Dedifferentiated amniotic fluid mesenchymal stem cell (primary cell): ENCODE measurements around the gene PBX3.

Experiments
- DNase-seq: peaks from one replicate; pipeline ENCODE4 v3.0.0-alpha.2; 2016; ENCODE audit errors: extremely low spot score

PBX3 gene

DNA sequence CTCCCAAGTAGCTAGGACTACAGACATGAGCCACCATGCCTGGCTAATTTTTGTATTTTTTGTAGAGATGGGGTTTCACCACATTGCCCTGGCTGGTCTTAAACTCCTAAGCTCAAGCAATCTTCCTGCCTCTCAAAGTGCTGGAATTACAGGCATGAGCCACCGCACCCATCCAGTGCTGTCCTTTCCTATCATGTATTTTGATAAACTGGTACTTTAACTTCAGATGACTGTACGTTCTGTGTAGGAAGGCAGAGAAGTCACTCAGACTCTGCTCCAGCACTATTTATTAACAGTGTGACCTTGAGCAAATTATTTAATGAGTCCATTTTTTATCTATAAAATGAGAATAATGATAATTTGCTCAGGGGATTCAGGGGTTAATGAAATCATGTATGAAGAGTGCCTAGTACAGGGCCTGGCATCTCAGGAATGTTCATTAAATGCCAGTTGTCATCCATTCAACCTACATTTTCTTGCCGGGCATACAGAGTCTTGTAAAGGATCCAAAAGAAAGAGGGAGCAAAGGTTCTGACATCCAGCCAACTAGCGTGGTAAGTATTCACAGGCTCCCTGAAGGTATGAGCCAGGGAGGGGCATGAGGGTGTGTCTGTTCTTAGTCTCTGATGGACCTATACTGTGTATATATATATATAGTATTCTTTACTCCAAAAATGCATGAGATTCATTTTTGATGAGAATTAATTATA, 201.9 kb downstream of the PBX3 start:
- no peak for DNase-seq

DNA sequence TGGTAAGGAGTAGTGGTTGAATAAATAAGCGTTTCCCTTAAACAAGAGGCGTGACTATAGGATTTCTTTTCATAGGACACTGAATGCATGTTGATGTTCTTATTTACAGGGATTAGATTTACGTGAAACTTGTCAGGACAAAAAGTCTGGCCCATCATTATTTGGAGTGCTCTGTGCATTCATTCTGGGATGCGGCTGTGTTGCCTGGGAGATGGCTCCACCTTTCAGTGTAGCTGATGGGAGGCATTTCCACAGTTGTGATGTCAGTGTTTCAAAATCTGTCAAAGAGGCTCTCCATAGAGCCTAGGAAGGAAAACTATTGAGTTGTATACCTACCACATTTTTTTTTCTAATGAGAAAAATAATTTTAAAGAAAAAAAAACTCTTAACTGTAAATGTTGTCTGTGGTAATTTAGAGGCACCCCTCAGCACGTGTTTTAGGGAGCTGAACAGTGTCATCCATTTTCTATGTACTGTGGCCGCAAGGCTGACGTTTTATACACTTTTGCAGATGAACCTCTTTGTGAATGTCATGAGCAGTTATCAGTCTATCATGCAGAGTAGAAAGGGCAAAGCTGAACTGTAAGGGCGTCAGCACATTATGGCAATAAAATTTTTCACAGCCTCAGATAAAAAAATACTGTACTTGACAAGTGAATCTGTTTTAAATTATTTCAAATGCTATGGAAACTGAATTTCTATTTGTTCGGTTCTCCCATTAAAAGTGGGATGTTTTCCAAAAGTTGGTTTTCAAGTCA, 202.7 kb downstream of the PBX3 start:
- no peak for DNase-seq

GRCh38 chr9:125950880-125951471, 203.8 kb downstream of the PBX3 start:
- no peak for DNase-seq

DNA sequence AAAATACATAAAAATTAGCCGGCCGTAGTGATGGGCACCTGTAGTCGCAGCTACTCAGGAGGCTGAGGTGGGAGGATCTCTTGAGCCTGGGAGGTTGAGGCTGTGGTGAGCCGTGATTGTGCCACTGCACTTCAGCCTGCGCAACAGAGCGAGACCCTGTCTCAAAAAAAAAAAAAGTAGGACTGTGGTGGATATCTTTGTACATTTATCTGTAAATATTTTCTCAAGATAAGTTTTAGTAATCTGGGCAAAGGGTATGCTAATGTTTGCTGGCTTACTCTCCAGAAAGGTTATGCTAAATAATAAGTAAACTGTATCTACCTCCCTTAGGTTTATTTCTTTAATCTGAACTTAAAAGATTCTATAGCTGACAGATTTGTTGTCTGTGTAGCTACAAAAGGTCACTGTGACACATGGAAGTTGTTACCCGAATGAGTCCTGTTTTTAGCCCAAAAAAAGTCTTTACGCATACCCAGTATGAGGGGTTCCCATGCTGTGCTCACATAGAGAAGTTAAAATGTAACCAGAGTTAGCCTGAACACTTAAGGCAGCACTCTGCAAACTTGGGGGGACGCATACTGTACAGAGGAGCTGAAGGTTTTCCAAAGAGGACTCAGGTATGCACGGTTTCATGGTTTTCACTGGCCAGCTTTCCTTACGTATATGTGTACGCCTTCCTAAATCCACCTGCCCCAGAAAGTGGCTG, 206.3 kb downstream of the PBX3 start:
- no peak for DNase-seq

DNA sequence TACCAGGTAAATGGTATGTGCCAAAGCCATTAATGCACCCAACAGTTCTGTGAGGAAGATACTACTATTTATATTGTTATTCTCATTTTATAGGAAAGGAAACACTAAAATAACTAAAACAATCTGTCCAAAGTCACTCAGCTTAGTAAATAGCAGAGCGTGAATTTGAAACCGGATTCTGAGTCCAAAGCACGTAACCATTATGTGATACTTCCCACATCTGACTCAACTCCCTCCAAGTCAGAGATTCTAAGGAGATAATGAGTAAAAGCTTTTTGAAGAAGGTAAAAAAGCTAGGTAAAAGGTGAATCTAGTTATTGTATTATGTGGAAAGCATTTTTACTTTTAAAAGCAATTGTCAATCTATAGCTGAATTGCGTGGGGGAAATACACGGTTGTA, 208.9 kb downstream of the PBX3 start:
- no peak for DNase-seq

DNA sequence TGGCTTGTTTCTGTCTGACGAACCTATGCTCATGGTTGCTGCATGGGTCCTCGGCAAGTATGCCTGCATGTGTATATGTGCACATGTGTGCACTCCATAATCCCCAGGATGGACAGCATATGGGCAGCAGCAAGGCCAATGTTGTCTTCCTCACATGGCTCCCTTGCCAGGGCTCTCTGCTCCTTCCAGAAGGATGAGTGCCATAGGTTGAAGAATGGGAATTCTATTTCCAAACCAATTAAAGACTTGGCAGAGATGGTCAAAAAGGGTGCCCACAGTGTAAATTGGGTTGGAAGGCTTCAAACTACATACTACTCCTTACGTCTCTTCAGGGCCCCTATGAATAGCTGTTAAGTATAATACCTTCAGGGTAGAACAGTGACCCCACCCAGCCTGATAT, 212.1 kb downstream of the PBX3 start:
- no peak for DNase-seq

GRCh38 chr9:125959951-125960619, 212.9 kb downstream of the PBX3 start:
- DNase-seq: no peak

GRCh38 chr9:125960626-125961025, 213.5 kb downstream of the PBX3 start:
- no peak for DNase-seq

GRCh38 chr9:125961072-125961471, 213.9 kb downstream of the PBX3 start:
- DNase-seq: no peak

GRCh38 chr9:125963932-125964331, 216.8 kb downstream of the PBX3 start:
- no peak for DNase-seq

DNA sequence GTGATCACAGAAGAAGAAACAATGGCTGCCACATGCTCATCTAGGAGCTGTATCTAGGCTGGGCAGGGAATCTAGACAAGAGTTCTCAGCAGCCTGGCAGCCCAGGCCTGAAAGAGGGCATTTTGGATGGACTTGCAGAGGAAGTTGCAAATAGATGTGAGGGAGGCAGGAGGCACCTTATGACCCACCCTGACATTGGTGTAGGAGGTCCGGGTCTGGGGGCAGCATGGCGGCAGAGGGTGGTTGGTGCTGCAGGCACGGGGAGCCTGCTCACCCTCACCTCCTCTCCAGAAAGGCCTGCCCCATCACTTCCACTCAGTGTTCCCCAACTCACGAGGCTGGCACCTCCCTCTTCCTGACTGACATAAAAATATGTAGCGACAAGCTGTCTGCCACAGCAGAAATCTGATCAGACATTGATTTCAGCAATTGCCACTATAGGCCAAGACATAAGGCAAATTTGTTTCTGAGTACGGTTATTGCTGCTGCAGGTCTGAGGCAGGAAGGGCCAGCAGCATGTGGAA, 217.6 kb downstream of the PBX3 start:
- DNase-seq: no peak

GRCh38 chr9:125965477-125965876, 218.3 kb downstream of the PBX3 start:
- no peak for DNase-seq

DNA sequence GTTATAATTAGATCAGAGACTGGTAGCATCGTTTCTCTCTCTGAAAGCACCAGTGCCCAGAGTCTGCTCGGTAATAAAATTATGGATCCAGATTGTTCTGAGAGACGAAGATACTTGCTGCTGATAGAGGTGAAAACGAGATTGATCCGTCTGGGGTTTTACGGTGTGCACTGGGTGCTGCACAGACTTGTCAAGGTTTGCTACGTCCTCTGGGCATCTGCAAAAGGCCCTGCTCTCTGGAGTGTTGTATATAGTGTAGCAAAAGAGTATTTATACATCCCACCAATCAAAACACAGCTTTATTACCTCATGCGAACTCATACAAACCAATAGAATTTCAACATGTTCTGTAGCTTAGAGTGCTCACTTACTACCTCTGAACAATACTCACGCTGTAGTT, 219.3 kb downstream of the PBX3 start:
- no peak for DNase-seq

GRCh38 chr9:125966959-125967711, 220.0 kb downstream of the PBX3 start:
- no peak for DNase-seq

DNA sequence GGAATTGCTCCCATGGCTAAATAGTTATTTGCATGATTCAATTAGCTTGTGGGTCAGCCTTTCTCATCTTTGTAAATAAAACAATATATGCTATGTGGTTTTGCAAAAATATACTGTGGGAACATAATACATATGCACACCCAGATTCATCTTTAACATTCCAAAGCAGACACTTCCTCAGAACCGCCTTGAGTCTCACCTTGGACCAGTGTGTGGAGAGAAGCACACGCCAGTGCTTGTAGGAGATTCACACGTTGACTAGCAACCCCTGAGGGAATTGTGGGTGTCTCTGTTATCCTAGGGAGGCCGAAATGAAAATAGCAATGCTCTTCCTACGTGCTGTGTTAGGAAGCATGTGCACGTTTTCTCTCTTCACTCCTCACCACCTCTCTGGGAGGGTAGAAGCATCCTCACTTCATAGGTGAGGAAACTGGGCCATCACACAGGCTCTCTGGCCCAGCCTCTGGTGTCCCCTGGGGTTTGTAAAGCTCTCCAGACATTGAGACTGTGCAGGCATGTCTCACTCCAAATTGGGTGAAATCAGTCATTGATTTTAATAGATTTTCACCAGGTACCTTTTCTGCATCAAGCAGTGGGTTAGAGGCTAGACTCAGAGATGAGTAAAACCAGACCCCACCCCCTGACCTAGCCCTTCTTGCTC, 221.7 kb downstream of the PBX3 start:
- no peak for DNase-seq

GRCh38 chr9:125969462-125969861, 222.3 kb downstream of the PBX3 start:
- no peak for DNase-seq

DNA sequence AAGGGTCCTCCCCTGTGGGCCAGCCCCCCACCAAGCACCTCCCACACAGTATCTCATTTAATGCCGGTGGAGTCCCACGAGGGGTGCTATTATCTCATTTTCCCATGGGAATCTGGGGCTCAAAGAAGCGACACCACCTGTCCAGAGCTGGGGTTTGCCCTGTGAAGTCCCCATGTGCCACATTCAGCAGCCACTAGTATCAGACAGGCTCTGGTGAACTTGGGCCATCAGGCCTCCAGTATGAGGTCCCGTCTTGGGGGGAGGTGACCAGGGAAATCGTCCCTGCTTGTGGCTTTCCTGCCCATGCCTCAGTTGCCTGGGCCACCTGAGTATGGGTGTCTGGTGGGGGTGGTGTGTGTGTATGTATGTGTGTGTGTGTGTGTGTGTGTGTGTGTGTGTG, 222.7 kb downstream of the PBX3 start:
- no peak for DNase-seq

DNA sequence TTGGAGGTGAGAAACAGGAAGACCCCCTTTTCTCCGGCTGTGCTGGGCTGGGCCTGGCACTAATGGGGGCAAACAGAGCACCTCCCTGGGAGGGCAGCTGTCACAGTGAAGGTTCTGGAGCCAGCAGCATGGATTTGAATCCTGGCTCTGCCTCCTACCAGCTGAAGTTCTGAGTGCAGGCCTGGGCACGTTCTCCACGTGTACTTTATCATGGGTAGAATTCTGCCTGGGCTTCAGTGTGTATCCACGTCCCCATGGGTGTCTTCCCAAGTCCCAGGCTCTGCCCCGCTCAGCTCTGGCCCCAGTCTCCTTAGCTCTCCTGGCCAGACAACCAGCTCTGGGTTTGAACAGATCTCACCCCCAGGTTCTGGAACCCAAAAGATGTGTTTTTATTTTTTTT, 223.2 kb downstream of the PBX3 start:
- no peak for DNase-seq

DNA sequence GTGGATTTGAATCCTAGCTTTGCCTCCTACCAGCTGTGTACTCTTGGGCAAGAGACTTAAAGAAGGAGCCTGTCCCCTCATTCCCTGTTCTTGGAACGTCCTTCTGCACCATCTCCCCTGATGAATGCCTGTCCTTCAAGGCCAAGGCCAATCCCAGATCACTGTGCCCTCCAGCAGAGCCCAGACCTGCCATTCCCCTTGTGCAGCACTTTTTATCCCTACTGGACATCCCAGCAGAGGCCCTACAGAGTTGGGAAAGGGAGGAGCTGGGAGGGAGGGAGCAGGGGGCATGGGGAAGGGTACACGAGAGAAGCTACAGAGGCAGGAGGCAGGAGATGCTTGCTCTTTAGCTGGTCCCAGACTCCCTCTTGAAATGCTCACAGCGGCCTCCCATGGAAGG, 223.9 kb downstream of the PBX3 start:
- DNase-seq: no peak

DNA sequence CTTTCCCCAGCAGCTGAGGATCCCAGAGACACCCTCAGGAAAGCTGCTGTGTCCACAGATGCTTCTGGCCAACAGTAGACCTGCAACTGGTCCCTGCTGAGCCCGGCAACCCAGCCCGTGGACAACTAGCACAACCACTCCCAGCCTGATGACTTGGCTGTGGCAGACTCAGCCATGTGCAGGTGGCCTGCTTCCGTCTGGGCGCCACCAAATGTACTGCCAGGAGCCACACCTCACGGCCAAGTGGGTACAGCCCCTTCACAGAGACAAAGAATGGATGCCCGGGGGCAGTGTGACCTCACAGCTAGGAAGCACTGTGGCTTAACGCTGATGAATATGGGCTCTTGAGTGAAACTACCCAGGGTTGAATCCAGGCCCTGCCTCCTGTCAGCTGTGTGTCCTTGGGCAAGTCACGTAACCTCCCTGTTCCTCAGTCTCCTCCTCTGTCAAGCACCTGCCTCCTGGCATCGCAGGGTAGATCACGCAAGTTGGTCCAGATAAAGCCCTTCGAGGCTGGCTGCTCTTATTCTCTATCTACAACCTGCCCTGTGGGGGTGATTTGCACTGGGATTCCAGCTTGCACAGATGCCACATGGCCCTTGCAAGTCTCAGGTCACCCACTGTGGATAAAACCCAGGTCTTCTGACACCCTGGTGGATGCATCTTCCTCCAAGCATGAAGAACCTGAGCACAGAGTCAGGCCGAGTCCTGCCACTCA, 225.0 kb downstream of the PBX3 start:
- no peak for DNase-seq
